Activated CD8-positive, alpha-beta memory T cell treated with anti-CD3 and anti-CD28 coated beads, Interleukin-2, amount 50 U/mL, for 48 hours (primary cell): ENCODE results near the gene HOMER3.
A peak's percentile ranks its signal among the peaks of the same experiment; 100 is the strongest.
"Not testable (repeated sequence)": the region's sequence is repeated elsewhere in the genome, so short reads cannot be mapped to it uniquely, and the experiment has no call there.

ENCODE experiments used
- DNase-seq: peaks from one replicate; pipeline ENCODE4 v3.0.0-alpha.2; 2020

The HOMER3 gene

GRCh38 chr19:18952364-18953003 is 11.5 kb upstream of the HOMER3 start:
- DNase-seq = not testable (repeated sequence)

GRCh38 chr19:18951721-18952281 is 10.8 kb upstream of the HOMER3 start:
- no peak for DNase-seq

- no peak for DNase-seq
Observed at GRCh38 chr19:18949858-18950257, 8.8 kb upstream of the HOMER3 start.

GRCh38 chr19:18948976-18949356 is 7.9 kb upstream of the HOMER3 start:
- DNase-seq = no peak

GRCh38 chr19:18948075-18948975 is 7.3 kb upstream of the HOMER3 start:
- DNase-seq = no peak

- no peak for DNase-seq
Observed at GRCh38 chr19:18946918-18947317, 5.9 kb upstream of the HOMER3 start.

- no peak for DNase-seq
Observed at GRCh38 chr19:18946335-18946734, 5.3 kb upstream of the HOMER3 start.

GRCh38 chr19:18945297-18945696 is 4.3 kb upstream of the HOMER3 start:
- no peak for DNase-seq

GRCh38 chr19:18943465-18943864 is 2.4 kb upstream of the HOMER3 start:
- no peak for DNase-seq

GRCh38 chr19:18942692-18943091 is 1.7 kb upstream of the HOMER3 start:
- DNase-seq = no peak

- no peak for DNase-seq
Observed at GRCh38 chr19:18941628-18942354, 774 bp upstream of the HOMER3 start.

GRCh38 chr19:18939922-18940768 is 872 bp downstream of the HOMER3 start:
- DNase-seq = no peak

- no peak for DNase-seq
Observed at GRCh38 chr19:18939163-18939562, 1.9 kb downstream of the HOMER3 start.

GRCh38 chr19:18933297-18933696 is 7.7 kb downstream of the HOMER3 start:
- DNase-seq = no peak

GRCh38 chr19:18932216-18932841 is 8.7 kb downstream of the HOMER3 start:
- DNase-seq = peak; percentile 95

GRCh38 chr19:18931316-18932162 is 9.5 kb downstream of the HOMER3 start:
- no peak for DNase-seq

- no peak for DNase-seq
Observed at GRCh38 chr19:18929311-18929710, 11.7 kb downstream of the HOMER3 start.

- DNase-seq = no peak
Observed at GRCh38 chr19:18928018-18928805, 12.8 kb downstream of the HOMER3 start.

- DNase-seq = no peak
Observed at GRCh38 chr19:18924684-18925213, 16.3 kb downstream of the HOMER3 start.
